Activated CD8-positive, alpha-beta T cell treated with anti-CD3 and anti-CD28 coated beads, Interleukin-2, amount 10 ng/mL, durations not matched to agents 7 days and 5 days (primary cell): ENCODE measurements around the gene ZBTB16. TPM values are rescaled to one million over a fixed set of nuclear protein-coding genes. Genes with fewer than 3 reads are reported as not detected.

Experiments
- ATAC-seq: fragments of 150-1000 bp; cut with Tn5 transposase; one replicate; pipeline ENCODE4 v1.10.0; 2021; ENCODE audit warnings: moderate library complexity
- CTCF ChIA-PET: fragments of 350-600 bp; sonication (Branson Sonifier 250); formaldehyde crosslinking; loops from one replicate; lab custom pipeline; 2021; ENCODE audit warnings: antibody characterized with exemption; lab: Charles Lee
- POLR2A ChIA-PET: fragments of 350-600 bp; sonication (Branson Sonifier 250); formaldehyde crosslinking; loops from one replicate; lab custom pipeline; 2021; ENCODE audit warnings: antibody characterized with exemption; lab: Charles Lee
- DNase-seq: peaks from one replicate; pipeline ENCODE4 v3.0.0-alpha.2; 2020
- H3K27ac Mint-ChIP-seq: one replicate; pipeline ENCODE4 v1.8.0; 2021; ENCODE audit warnings: mild to moderate bottlenecking, mixed read lengths
- H3K27me3 Mint-ChIP-seq: one replicate; pipeline ENCODE4 v1.8.0; 2021; ENCODE audit warnings: low read depth, mixed read lengths
- H3K36me3 Mint-ChIP-seq: one replicate; pipeline ENCODE4 v1.8.0; 2021; ENCODE audit warnings: low read depth, mixed read lengths
- H3K4me1 Mint-ChIP-seq: one replicate; pipeline ENCODE4 v1.8.0; 2021; ENCODE audit warnings: low read depth, mixed read lengths
- H3K4me3 Mint-ChIP-seq: one replicate; pipeline ENCODE4 v1.8.0; 2021; ENCODE audit warnings: mild to moderate bottlenecking, mixed read lengths
- H3K9me3 Mint-ChIP-seq: one replicate; pipeline ENCODE4 v1.8.0; 2022; ENCODE audit warnings: mixed read lengths; ENCODE audit not compliant: insufficient read depth
- total RNA-seq, 2 experiments: library from RNA; stranded (reverse); gene quantifications; one replicate each; pipeline ENCODE4 v1.2.3, GENCODE V29; 2021

The ZBTB16 gene
- total RNA-seq, 2 experiments from 2014 or later = 16.3 to 16.4 TPM

DNA sequence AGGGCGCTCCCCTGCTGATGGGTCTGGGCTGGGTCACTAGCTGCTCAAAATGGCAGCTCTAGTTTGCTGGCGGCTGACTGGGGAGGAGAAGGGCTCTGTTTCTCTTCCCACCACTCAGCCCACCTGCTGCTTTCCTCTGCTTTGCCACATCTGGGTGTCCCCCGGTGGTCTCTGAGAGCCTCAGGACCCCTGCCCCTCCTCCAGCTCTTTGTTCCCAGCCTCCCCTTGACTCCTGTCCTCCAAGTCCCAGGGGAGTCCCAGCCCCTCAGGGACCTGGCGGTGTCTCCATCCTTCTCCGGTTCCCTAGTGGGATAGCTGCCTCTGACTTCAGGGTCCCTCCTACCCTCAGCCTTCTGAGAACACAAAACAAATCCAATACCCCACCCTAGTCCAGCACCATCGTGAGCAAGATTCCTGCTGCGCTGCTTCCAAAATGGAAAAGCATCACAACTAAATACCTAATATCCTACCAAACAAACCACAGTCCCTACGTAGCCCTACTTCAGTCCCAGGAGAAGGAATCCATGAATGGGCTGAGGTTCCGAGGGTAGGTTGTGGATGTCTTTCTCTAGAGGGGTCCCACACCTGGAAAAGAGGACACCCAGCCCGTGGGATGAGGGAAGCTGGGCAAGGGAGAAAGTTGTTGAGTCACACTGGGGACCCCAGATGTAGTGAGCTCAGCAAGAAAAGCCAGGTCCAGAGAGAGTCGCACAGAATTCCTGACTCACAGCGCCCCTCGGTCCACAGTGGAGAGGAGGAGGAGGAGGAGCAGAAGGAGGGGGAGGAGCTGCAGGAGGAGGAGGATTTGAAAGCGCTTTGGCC, 191.7 kb downstream of the ZBTB16 start:
- Mint-ChIP-seq H3K27me3 (no peaks in the 10 kb centered on the region), H3K4me3 (no peak overlapping the region), H3K36me3 (no peaks in the 10 kb centered on the region), H3K9me3 (no peaks in the 10 kb centered on the region), H3K27ac (no peak overlapping the region), H3K4me1 (peaks cover 4% of the 10 kb centered on the region)
- ChIA-PET POLR2A (no interaction called here), CTCF (interaction anchor here (1.1 to 3.0 kb wide), 6 partner anchors 10 to 223 kb away, joined by 3 to 22 read pairs (median 4); no protein-coding TSS in a partner anchor)
- ATAC-seq (no peak), DNase-seq (no peak)

DNA sequence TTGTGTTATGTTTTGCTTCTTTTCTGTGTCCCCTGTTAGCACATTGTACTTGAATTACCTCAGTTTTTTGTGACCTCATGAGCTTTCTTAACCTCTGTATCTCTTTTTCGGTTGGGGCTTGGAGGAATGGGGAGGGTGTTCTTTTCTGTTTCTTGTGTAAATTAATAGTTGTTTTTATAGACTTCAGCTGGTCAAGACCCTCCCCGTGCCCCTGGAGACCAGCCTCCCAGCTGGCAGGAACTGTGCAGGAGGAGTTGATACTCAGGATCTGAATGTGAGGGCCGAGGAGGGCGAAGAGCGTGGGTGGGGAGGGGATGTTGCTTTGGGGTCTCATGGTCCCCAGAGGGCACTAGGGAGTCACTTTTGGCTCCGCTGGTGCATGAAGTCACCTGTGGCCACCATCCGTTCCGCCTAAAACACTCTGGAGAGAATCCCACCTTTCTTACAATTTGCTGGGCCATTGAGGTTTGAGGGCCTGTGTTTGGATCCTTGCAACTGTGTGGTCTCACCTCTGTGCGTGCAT, 192.4 kb downstream of the ZBTB16 start:
- no peak for ATAC-seq
- no peaks in the 10 kb centered on the region for H3K9me3 Mint-ChIP-seq
- no peaks in the 10 kb centered on the region for H3K27me3 Mint-ChIP-seq
- H3K36me3 Mint-ChIP-seq = no peaks in the 10 kb centered on the region
- DNase-seq = no peak
- ChIA-PET POLR2A (no interaction called here), CTCF (interaction anchor here (1.1 to 3.0 kb wide), 5 partner anchors 9 to 224 kb away, joined by 3 to 22 read pairs (median 4); no protein-coding TSS in a partner anchor)
- H3K27ac Mint-ChIP-seq = no peak overlapping the region
- H3K4me1 Mint-ChIP-seq = peaks cover 4% of the 10 kb centered on the region
- H3K4me3 Mint-ChIP-seq = no peak overlapping the region

DNA sequence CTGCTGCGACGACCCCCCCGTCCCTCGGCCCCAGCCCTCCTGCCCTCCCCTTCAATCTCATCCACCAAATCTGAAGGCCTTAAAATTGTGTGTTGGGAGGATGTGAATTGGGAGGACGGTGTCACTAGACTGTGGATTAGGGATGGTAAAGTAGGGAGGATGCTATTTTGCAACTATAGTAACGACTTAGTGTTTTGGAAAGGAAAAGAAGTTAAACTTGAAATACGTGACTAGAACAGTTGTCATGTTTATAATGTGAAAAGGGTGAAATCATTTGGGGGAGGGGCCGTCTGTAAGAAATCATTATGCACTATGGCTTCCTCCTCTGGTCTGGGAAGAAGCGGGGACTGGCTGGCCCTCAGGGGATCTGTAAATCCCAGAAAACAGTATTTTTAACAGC, 193.3 kb downstream of the ZBTB16 start:
- no peak for ATAC-seq
- DNase-seq = no peak
- H3K27me3 Mint-ChIP-seq = no peaks in the 10 kb centered on the region
- ChIA-PET CTCF (no interaction called here), POLR2A (no interaction called here)
- no peak overlapping the region for H3K4me3 Mint-ChIP-seq
- H3K4me1 Mint-ChIP-seq = peaks cover 4% of the 10 kb centered on the region
- H3K36me3 Mint-ChIP-seq = no peaks in the 10 kb centered on the region
- no peaks in the 10 kb centered on the region for H3K9me3 Mint-ChIP-seq
- no peak overlapping the region for H3K27ac Mint-ChIP-seq

DNA sequence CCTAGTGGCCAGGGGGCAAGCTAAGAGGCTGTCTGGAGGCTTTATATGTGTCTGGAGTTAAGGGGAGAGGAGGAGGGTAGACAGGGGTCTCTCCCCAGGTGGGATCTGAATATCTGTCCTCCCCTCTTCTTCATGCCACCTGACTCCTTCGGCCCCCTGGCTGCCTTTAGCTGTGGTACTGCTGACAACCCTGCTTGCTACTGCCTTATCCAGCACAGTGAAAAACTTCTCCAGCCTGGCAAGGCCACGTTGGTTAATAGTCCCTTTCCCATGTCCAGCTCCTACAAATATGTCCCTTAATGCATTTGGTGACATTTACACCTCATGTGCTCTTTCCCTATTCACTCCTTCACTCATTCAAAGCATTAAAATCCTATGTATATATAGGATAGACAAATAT, 194.3 kb downstream of the ZBTB16 start:
- no peaks in the 10 kb centered on the region for H3K36me3 Mint-ChIP-seq
- POLR2A ChIA-PET = no interaction called here
- no peak for DNase-seq
- H3K4me3 Mint-ChIP-seq = no peak overlapping the region
- CTCF ChIA-PET = no interaction called here
- no peak for ATAC-seq
- no peak overlapping the region for H3K27ac Mint-ChIP-seq
- no peaks in the 10 kb centered on the region for H3K27me3 Mint-ChIP-seq
- no peaks in the 10 kb centered on the region for H3K9me3 Mint-ChIP-seq
- peaks cover 8% of the 10 kb centered on the region for H3K4me1 Mint-ChIP-seq

DNA sequence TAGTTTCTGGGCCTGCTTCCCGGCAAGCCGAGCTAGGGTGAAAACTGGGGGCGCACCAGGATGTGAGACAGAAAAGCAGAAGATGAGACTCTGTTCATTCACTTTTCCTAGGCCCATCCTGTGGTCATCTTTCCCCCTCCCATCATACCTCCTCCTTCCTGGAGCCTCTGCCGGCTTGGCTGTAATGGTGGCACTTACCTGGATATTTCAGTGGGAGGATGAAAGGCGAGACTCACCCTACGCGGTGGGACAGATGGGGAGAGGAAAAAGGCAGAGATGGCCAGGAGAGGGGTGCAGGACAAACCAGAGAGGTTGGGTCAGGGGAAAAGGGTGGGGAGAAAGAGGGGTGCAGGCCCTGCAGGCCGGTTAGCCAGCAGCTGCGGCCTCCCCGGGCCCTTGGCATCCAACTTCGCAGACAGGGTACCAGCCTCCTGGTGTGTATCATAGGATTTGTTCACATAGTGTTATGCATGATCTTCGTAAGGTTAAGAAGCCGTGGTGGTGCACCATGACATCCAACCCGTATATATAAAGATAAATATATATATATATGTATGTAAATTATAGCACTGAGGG, 195.1 kb downstream of the ZBTB16 start:
- POLR2A ChIA-PET = no interaction called here
- Mint-ChIP-seq H3K4me1 (peaks cover 16% of the 10 kb centered on the region), H3K4me3 (no peak overlapping the region), H3K9me3 (no peaks in the 10 kb centered on the region), H3K27me3 (no peaks in the 10 kb centered on the region), H3K36me3 (no peaks in the 10 kb centered on the region), H3K27ac (no peak overlapping the region)
- ATAC-seq (no peak), DNase-seq (no peak)
- CTCF ChIA-PET = no interaction called here

DNA sequence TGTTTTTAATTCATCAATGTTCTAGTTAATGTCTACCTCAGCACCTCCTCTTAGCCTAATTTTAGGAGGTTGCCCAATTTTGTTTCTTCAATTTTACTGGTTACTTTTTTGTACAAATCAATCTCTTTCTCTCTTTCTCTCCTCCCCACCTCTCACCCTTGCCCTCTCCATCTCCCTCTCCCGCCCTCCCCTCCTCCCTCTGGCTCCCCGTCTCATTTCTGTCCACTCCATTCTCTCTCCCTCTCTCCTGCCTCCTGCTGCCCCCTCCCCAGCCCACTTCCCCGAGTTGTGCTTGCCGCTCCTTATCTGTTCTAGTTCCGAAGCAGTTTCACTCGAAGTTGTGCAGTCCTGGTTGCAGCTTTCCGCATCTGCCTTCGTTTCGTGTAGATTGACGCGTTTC, 195.8 kb downstream of the ZBTB16 start:
- no peak for DNase-seq
- no peaks in the 10 kb centered on the region for H3K27me3 Mint-ChIP-seq
- no peak overlapping the region for H3K4me3 Mint-ChIP-seq
- no peaks in the 10 kb centered on the region for H3K9me3 Mint-ChIP-seq
- ChIA-PET CTCF (no interaction called here), POLR2A (no interaction called here)
- H3K4me1 Mint-ChIP-seq = peaks cover 22% of the 10 kb centered on the region
- H3K27ac Mint-ChIP-seq = no peak overlapping the region
- H3K36me3 Mint-ChIP-seq = no peaks in the 10 kb centered on the region
- ATAC-seq = no peak

DNA sequence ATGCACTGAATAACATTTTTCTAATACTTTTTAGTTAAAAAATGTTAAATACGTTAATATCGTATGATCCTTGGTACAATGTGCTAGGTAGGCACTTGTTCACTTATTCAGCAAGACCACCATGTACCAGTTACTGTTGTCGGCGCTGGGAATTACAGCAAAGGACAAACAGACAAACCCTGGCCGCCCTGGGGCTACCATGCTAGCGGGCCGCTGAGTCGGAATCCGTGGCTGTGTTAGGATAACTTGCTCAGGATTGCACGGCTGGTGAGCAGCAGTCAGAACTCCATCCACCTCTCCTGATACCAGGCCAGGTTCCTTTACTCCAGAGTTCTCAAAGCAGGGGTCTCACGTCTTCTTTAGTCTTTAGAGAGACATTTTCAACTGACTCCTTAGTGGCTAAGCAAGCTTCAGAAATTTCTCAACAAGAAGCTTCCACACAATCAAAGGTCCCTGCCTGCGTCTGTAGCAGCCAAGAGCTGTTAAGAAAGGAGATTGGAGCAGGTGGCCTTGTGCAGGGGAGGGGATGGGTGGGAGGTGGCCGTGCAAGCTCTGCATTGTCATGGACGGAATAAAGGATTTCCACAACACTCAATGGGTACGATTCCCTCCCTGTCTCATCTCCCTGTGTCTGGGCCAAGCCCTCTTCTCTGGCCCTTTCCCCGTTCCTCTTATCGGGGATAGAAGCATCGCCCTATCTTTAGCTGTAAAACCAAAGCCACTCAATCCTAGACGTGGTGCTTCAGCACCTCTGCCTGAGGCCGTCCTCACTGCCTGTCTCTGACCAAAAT, 196.9 kb downstream of the ZBTB16 start:
- CTCF ChIA-PET = interaction anchor here (0.5 to 0.6 kb wide), 2 partner anchors 84 to 222 kb away, joined by 3 read pairs; no protein-coding TSS in a partner anchor
- DNase-seq = no peak
- peaks cover 29% of the 10 kb centered on the region for H3K4me1 Mint-ChIP-seq
- no peak for ATAC-seq
- POLR2A ChIA-PET = no interaction called here
- H3K4me3 Mint-ChIP-seq = no peak overlapping the region
- H3K27ac Mint-ChIP-seq = no peak overlapping the region
- H3K27me3 Mint-ChIP-seq = no peaks in the 10 kb centered on the region
- H3K36me3 Mint-ChIP-seq = no peaks in the 10 kb centered on the region
- no peaks in the 10 kb centered on the region for H3K9me3 Mint-ChIP-seq

DNA sequence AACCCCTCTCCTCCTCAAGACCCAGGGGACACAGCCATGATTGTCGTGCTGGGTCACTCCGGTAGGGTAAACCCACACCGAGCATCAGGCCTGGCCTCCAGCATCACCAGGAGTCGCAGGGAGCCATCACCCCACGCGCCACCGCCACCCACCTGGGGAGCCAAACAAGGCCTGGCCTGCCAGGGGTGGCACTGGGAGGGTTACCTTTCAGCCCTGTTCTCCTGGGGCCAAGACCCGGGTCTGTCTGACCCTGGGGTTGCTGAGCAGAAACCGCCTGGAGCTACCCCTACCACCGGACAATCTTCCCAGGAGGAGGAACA, 197.4 kb downstream of the ZBTB16 start:
- Mint-ChIP-seq H3K36me3 (no peaks in the 10 kb centered on the region), H3K4me3 (no peak overlapping the region), H3K27me3 (no peaks in the 10 kb centered on the region), H3K4me1 (peaks cover 29% of the 10 kb centered on the region), H3K27ac (no peak overlapping the region), H3K9me3 (no peaks in the 10 kb centered on the region)
- ChIA-PET POLR2A (no interaction called here), CTCF (interaction anchor here (0.5 to 0.6 kb wide), 2 partner anchors 83 to 223 kb away, joined by 3 read pairs; no protein-coding TSS in a partner anchor)
- DNase-seq (no peak), ATAC-seq (no peak)

DNA sequence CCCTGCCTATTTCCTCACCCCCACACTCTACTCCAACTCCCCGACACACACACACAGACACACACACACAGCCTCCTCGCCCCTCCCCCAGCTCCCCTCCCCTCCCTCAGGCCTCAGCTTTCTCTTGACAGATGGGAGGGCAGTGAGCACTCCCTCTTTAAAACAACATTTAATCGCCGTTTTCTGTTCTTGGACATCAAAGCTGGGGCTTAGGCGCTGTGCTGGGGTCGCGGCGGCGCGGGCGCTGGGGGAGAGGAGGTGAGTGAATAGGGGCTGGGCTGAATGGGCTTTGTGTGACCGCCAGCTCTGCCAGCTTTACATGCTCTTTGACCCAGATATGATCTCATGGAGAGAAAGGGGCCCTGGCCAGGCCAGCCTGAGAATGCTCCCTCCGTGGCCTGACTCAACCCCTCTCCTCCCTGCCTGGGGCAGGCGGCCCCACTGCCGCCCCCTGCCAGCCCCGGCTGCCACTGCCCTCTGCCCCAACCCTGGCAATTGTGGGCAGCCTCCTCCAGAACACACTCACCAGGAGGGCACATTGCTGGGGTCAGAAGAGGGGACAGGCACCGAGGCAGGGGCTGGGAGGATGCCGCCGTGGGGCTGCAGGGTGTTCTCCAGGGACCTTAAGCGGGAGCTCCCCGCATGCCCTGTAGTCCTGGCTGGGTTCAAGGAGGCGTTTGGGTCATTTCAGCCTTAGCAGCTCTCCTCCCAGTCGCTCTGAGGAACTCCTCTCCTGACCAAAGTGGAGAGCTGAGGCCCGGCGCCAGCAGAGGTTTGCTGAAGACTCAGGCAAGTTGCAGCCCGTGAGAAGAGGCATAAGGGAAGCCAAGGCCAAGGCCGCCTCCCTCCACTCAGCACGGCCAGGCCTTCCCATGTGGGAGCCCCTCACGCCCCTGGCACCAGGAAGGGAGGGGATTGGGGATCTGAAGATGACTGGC, 198.4 kb downstream of the ZBTB16 start:
- Mint-ChIP-seq H3K9me3 (no peaks in the 10 kb centered on the region), H3K4me3 (no peak overlapping the region)
- POLR2A ChIA-PET = interaction anchor here (0.5 kb wide), 1 partner anchor 1192 kb away, joined by 4 read pairs; no protein-coding TSS in a partner anchor

DNA sequence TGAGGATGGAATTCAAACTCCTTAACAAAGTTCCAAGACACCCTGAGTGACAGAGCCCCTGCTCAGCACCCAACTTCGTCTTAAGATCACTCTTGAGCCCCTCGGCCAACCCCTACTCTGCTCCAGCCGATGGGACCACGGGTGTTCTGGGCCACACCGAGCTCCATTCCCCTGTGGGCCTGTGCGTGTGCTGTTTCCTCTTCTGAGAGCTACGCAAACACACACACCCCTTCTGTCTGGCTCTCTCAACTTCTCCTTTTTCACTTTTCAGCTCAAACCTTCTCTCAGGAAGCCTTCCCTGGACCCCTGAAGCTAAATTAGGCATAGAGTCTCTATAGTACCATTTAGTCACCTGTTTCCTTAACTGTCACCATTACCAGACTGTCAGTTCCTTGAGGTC, 199.2 kb downstream of the ZBTB16 start:
- no peaks in the 10 kb centered on the region for H3K9me3 Mint-ChIP-seq
- no peak for DNase-seq
- ATAC-seq = no peak
- POLR2A ChIA-PET = no interaction called here
- H3K4me3 Mint-ChIP-seq = no peak overlapping the region
- peak overlapping the region; percentile 73 for H3K27ac Mint-ChIP-seq
- no peaks in the 10 kb centered on the region for H3K36me3 Mint-ChIP-seq
- no peaks in the 10 kb centered on the region for H3K27me3 Mint-ChIP-seq
- CTCF ChIA-PET = interaction anchor here (1.3 to 9.2 kb wide), 7 partner anchors 79 to 362 kb away, joined by 3 to 178 read pairs (median 88); no protein-coding TSS in a partner anchor
- H3K4me1 Mint-ChIP-seq = peaks cover 24% of the 10 kb centered on the region

More for the DNA sequence above, 198.4 kb downstream of the ZBTB16 start:
- peaks cover 29% of the 10 kb centered on the region for H3K4me1 Mint-ChIP-seq
- CTCF ChIA-PET = interaction anchor here (1.3 to 9.2 kb wide), 7 partner anchors 78 to 361 kb away, joined by 3 to 178 read pairs (median 88); no protein-coding TSS in a partner anchor
- no peaks in the 10 kb centered on the region for H3K27me3 Mint-ChIP-seq
- no peaks in the 10 kb centered on the region for H3K36me3 Mint-ChIP-seq
- ATAC-seq (no peak), DNase-seq (no peak)
- peak overlapping the region; percentile 40 for H3K27ac Mint-ChIP-seq

DNA sequence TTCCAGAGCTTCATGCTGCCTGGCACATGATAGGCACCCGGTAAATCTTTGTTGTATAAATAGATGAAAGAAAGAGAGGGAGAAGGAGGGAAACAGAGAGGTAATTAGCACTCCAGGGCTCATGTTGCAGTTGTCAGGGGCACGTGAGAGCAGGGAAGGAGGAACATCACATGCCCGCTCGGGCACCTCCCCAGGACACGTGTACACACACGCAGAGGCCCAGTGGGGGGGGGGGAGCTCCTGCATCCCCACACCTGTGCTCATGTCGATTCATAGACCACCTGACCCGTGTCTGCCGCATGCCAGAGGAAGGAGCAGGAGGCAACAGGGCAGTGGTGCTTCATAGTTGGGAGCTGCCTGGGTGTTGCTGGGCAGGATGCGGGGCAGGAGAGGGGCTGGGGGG, 199.6 kb downstream of the ZBTB16 start:
- H3K4me3 Mint-ChIP-seq = no peak overlapping the region
- H3K36me3 Mint-ChIP-seq = no peaks in the 10 kb centered on the region
- ATAC-seq (no peak), DNase-seq (no peak)
- ChIA-PET POLR2A (no interaction called here), CTCF (interaction anchor here (1.3 to 9.2 kb wide), 9 partner anchors 79 to 362 kb away, joined by 3 to 178 read pairs (median 29); no protein-coding TSS in a partner anchor)
- peaks cover 24% of the 10 kb centered on the region for H3K4me1 Mint-ChIP-seq
- no peaks in the 10 kb centered on the region for H3K9me3 Mint-ChIP-seq
- H3K27ac Mint-ChIP-seq = peak overlapping the region; percentile 73
- H3K27me3 Mint-ChIP-seq = no peaks in the 10 kb centered on the region
